ENCODE data around the gene SLC13A1. TPM values are rescaled to one million over a fixed set of nuclear protein-coding genes. Genes with fewer than 3 reads are reported as not detected.
"Not testable (repeated sequence)": the region's sequence is repeated elsewhere in the genome, so short reads cannot be mapped to it uniquely, and the experiment has no call there.

Gene SLC13A1
- total RNA-seq, 1 experiment from 2014 or later, result not detected

GRCh38 chr7:123096434-123096833 lies 103.3 kb downstream of the SLC13A1 start:
- Mint-ChIP-seq H3K4me1 (ENCODE audit: low read depth, unreplicated experiment) (no peaks in the 10 kb centered on the region), H3K36me3 (ENCODE audit: insufficient read depth, unreplicated experiment) (no peaks in the 10 kb centered on the region), H3K4me3 (ENCODE audit: unreplicated experiment) (no peak overlapping the region), H3K9me3 (ENCODE audit: unreplicated experiment) (no peaks in the 10 kb centered on the region), H3K27me3 (ENCODE audit: insufficient read depth, unreplicated experiment) (no peaks in the 10 kb centered on the region), H3K27ac (ENCODE audit: unreplicated experiment) (no peak overlapping the region)
- intact Hi-C loops (cut with micrococcal nuclease; ENCODE audit: unreplicated experiment), result no loop called here
- no peaks in the 10 kb centered on the region for H3K4me1 ChIP-seq
- CTCF ChIA-PET, result no interaction called here
- POLR2A ChIA-PET, result no interaction called here
- no peak for TF ChIP-seq CTCF (IDR thresholded peaks at IDR 0.05; ENCODE audit: insufficient read depth in 1 of 2, low read depth in 1 of 2, low read length in 1 of 2, severe bottlenecking in 1 of 2, unreplicated experiment in 1 of 2)
- no peaks in the 10 kb centered on the region for H3K36me3 ChIP-seq (ENCODE audit: control insufficient read depth, insufficient read depth, low read length)
- H3K27me3 ChIP-seq (replicated peaks; ENCODE audit: control insufficient read depth, insufficient read depth, low read length), result no peaks in the 10 kb centered on the region
- H3K9me3 ChIP-seq, result no peaks in the 10 kb centered on the region
- no peak overlapping the region for H3K4me3 ChIP-seq (ENCODE audit: low read depth, low read length)
- BruUV-seq (replicated peaks), result no TSS peak
- DNase-seq, result no peak

GRCh38 chr7:123090456-123090855 lies 109.3 kb downstream of the SLC13A1 start:
- H3K27me3 ChIP-seq (replicated peaks; ENCODE audit: control insufficient read depth, insufficient read depth, low read length), result no peaks in the 10 kb centered on the region
- Mint-ChIP-seq H3K36me3 (ENCODE audit: insufficient read depth, unreplicated experiment) (no peaks in the 10 kb centered on the region), H3K27ac (ENCODE audit: unreplicated experiment) (no peak overlapping the region), H3K4me1 (ENCODE audit: low read depth, unreplicated experiment) (no peaks in the 10 kb centered on the region), H3K9me3 (ENCODE audit: unreplicated experiment) (no peaks in the 10 kb centered on the region), H3K4me3 (ENCODE audit: unreplicated experiment) (no peak overlapping the region), H3K27me3 (ENCODE audit: insufficient read depth, unreplicated experiment) (peaks cover 2% of the 10 kb centered on the region)
- no peak overlapping the region for H3K4me3 ChIP-seq (ENCODE audit: low read depth, low read length)
- H3K36me3 ChIP-seq (ENCODE audit: control insufficient read depth, insufficient read depth, low read length), result no peaks in the 10 kb centered on the region
- DNase-seq, result no peak
- no peaks in the 10 kb centered on the region for H3K4me1 ChIP-seq
- TF ChIP-seq CTCF (IDR thresholded peaks at IDR 0.05; ENCODE audit: insufficient read depth in 1 of 2, low read depth in 1 of 2, low read length in 1 of 2, severe bottlenecking in 1 of 2, unreplicated experiment in 1 of 2), result no peak
- ChIA-PET CTCF (no interaction called here), POLR2A (no interaction called here)
- H3K9me3 ChIP-seq, result no peaks in the 10 kb centered on the region
- BruUV-seq (replicated peaks), result no TSS peak
- intact Hi-C loops (cut with micrococcal nuclease; ENCODE audit: unreplicated experiment), result no loop called here

- H3K4me3 Mint-ChIP-seq (ENCODE audit: unreplicated experiment); H3K36me3 Mint-ChIP-seq (ENCODE audit: insufficient read depth, unreplicated experiment); H3K36me3 ChIP-seq (ENCODE audit: control insufficient read depth, insufficient read depth, low read length); H3K4me1 ChIP-seq; H3K4me1 Mint-ChIP-seq (ENCODE audit: low read depth, unreplicated experiment); H3K9me3 ChIP-seq; H3K27me3 Mint-ChIP-seq (ENCODE audit: insufficient read depth, unreplicated experiment); intact Hi-C loops (cut with micrococcal nuclease; ENCODE audit: unreplicated experiment); CTCF ChIA-PET; H3K27me3 ChIP-seq (replicated peaks; ENCODE audit: control insufficient read depth, insufficient read depth, low read length); DNase-seq; H3K4me3 ChIP-seq (ENCODE audit: low read depth, low read length); H3K9me3 Mint-ChIP-seq (ENCODE audit: unreplicated experiment); POLR2A ChIA-PET; BruUV-seq (replicated peaks); H3K27ac Mint-ChIP-seq (ENCODE audit: unreplicated experiment): not testable (repeated sequence)
Measured at GRCh38 chr7:123086910-123087309, 112.9 kb downstream of the SLC13A1 start.

- H3K4me3 ChIP-seq (ENCODE audit: low read depth, low read length); H3K27me3 Mint-ChIP-seq (ENCODE audit: insufficient read depth, unreplicated experiment); POLR2A ChIA-PET; H3K4me1 ChIP-seq; H3K36me3 Mint-ChIP-seq (ENCODE audit: insufficient read depth, unreplicated experiment); intact Hi-C loops (cut with micrococcal nuclease; ENCODE audit: unreplicated experiment); BruUV-seq (replicated peaks); CTCF ChIA-PET; H3K9me3 ChIP-seq; H3K4me1 Mint-ChIP-seq (ENCODE audit: low read depth, unreplicated experiment); DNase-seq; H3K27me3 ChIP-seq (replicated peaks; ENCODE audit: control insufficient read depth, insufficient read depth, low read length); H3K36me3 ChIP-seq (ENCODE audit: control insufficient read depth, insufficient read depth, low read length); H3K9me3 Mint-ChIP-seq (ENCODE audit: unreplicated experiment); H3K27ac Mint-ChIP-seq (ENCODE audit: unreplicated experiment); H3K4me3 Mint-ChIP-seq (ENCODE audit: unreplicated experiment): not testable (repeated sequence)
Measured at GRCh38 chr7:123084861-123085260, 114.9 kb downstream of the SLC13A1 start.

All from Caco-2 (cell line).